Activated CD4-positive, alpha-beta T cell treated with anti-CD3 and anti-CD28 coated beads for 1 hour (primary cell): ENCODE results near the gene METTL25B.

Source experiments
- DNase-seq: peaks from one replicate; pipeline ENCODE4 v3.0.0-alpha.2; 2020

METTL25B gene

GRCh38 chr1:156727926-156728598 is at the start of gene METTL25B:
Gene METTL25B, plus strand, starts transcription at chr1:156728469. Its CDS starts 636 bp downstream, at chr1:156729105.
- DNase-seq = no peak

- no peak for DNase-seq
Measured at GRCh38 chr1:156680056-156680455, 48.2 kb upstream of the METTL25B start.

- no peak for DNase-seq
Measured at GRCh38 chr1:156681196-156681960, 46.9 kb upstream of the METTL25B start.

- DNase-seq = no peak
Measured at GRCh38 chr1:156682166-156682890, 45.9 kb upstream of the METTL25B start.

- DNase-seq = no peak
Measured at GRCh38 chr1:156684227-156684782, 44.0 kb upstream of the METTL25B start.

GRCh38 chr1:156689035-156689952 is 39.0 kb upstream of the METTL25B start:
- DNase-seq = peak; percentile 64

- DNase-seq = no peak
Measured at GRCh38 chr1:156689953-156690674, 38.2 kb upstream of the METTL25B start.

- no peak for DNase-seq
Measured at GRCh38 chr1:156690675-156691036, 37.6 kb upstream of the METTL25B start.

- no peak for DNase-seq
Measured at GRCh38 chr1:156691191-156691590, 37.1 kb upstream of the METTL25B start.

GRCh38 chr1:156691665-156692440 is 36.4 kb upstream of the METTL25B start:
- no peak for DNase-seq

- no peak for DNase-seq
Measured at GRCh38 chr1:156692441-156692924, 35.8 kb upstream of the METTL25B start.

GRCh38 chr1:156692925-156693847 is 35.1 kb upstream of the METTL25B start:
- DNase-seq = no peak

- DNase-seq = no peak
Measured at GRCh38 chr1:156693848-156694689, 34.2 kb upstream of the METTL25B start.

- DNase-seq = no peak
Measured at GRCh38 chr1:156694690-156694962, 33.6 kb upstream of the METTL25B start.

GRCh38 chr1:156696755-156697154 is 31.5 kb upstream of the METTL25B start:
- no peak for DNase-seq

- no peak for DNase-seq
Measured at GRCh38 chr1:156697481-156697880, 30.8 kb upstream of the METTL25B start.

- DNase-seq = no peak
Measured at GRCh38 chr1:156698995-156699394, 29.3 kb upstream of the METTL25B start.

GRCh38 chr1:156700736-156701531 is 27.3 kb upstream of the METTL25B start:
- no peak for DNase-seq
